Activated naive CD4-positive, alpha-beta T cell treated with anti-CD3 and anti-CD28 coated beads, Interleukin-2, amount 50 U/mL, for 24 hours (primary cell): ENCODE results near the gene KDM4F.

ENCODE experiments used
- H3K27ac Mint-ChIP-seq: one replicate; pipeline ENCODE4 v1.8.0; 2021; ENCODE audit warnings: mild to moderate bottlenecking, mixed read lengths
- H3K27me3 Mint-ChIP-seq: one replicate; pipeline ENCODE4 v1.8.0; 2021; ENCODE audit warnings: mixed read lengths
- H3K36me3 Mint-ChIP-seq: one replicate; pipeline ENCODE4 v1.8.0; 2021; ENCODE audit warnings: mixed read lengths
- H3K4me1 Mint-ChIP-seq: one replicate; pipeline ENCODE4 v1.8.0; 2021; ENCODE audit warnings: mixed read lengths
- H3K4me3 Mint-ChIP-seq: one replicate; pipeline ENCODE4 v1.8.0; 2021; ENCODE audit warnings: mild to moderate bottlenecking, mixed read lengths
- H3K9me3 Mint-ChIP-seq: one replicate; pipeline ENCODE4 v1.8.0; 2021; ENCODE audit warnings: mixed read lengths

KDM4F gene

DNA sequence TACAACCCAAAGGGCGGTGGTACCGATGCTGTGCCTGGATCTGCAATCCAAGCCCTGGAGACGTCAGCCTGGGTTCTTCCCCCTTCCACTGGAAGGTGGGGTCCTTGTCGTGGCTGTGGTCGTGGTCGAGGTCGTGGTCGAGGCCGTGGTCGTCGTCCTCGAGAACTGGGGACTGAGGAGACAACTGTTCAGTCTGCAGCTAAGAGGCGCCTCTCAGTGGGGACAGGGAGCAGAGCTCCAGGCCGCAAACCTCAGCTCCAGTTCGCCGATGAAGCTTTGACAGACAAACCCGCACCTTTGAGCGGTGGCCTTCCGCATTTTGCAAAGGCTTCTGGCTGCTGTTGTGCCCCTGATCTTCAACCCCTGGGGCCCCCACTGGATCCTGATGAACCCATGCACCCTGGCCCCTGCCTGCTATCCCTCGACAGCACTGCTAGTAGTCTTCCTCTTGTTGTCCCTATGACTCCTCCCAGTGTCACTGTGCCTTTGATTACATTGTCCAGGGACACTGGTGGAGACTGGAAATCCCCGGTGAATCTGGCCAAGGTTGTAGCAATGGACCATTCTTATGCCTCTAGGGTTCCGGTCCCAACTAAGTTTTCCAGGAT lies 1.5 kb downstream of the KDM4F start:
- Mint-ChIP-seq H3K4me1 (no peaks in the 10 kb centered on the region), H3K27ac (no peak overlapping the region), H3K27me3 (peaks cover 18% of the 10 kb centered on the region), H3K4me3 (no peak overlapping the region), H3K36me3 (no peaks in the 10 kb centered on the region), H3K9me3 (no peaks in the 10 kb centered on the region)

DNA sequence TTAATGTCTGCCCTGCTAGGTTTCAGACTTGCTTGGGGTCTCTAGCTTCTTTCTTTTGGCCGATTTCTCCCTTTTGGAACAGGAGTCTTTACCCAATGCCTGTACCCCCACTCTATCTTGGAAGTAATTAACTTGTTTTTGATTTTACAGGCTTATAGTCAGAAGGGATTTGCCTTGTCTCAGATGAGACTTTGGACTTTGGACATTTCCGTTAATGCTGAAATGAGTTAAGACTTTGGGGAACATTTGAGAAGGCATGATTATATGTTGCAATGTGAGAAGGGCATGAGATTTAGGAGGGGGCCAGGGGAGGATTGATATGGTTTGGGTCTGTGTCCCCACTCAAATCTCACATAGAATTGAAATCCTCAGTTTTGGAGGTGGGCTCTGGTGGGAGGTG lies 5.1 kb downstream of the KDM4F start:
- no peaks in the 10 kb centered on the region for H3K36me3 Mint-ChIP-seq
- H3K4me1 Mint-ChIP-seq, result no peaks in the 10 kb centered on the region
- H3K27ac Mint-ChIP-seq, result no peak overlapping the region
- peaks cover 17% of the 10 kb centered on the region for H3K27me3 Mint-ChIP-seq
- H3K4me3 Mint-ChIP-seq, result no peak overlapping the region
- H3K9me3 Mint-ChIP-seq, result no peaks in the 10 kb centered on the region

DNA sequence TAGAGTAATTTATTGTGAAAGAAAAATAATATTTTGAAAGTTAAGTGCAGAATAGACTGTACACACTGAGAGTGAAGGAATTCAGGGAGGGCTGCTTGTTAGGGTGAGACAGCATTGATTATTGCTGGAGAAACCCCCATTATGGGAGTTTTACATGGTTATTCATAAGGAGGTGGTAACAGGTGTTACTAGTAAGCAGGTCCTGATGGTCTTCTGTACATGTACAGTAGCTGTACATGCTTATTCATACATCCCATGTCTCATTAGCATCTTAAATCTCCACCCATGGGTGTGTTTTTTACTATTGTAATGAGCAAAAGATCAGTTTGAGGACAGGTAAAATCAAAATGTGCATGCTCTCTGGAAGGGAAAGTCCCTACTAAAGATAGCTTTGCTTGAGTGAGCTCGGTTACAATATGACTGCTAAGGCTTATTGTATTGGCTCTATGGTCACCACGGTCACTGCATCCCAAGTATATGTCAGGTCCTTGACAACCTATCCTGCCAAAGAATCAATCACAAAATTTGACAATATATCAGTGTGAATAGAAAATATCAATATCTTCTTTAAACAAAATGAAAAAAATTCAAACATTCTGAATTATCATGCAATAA lies 6.2 kb downstream of the KDM4F start:
- Mint-ChIP-seq H3K27me3 (peaks cover 18% of the 10 kb centered on the region), H3K27ac (no peak overlapping the region)

DNA sequence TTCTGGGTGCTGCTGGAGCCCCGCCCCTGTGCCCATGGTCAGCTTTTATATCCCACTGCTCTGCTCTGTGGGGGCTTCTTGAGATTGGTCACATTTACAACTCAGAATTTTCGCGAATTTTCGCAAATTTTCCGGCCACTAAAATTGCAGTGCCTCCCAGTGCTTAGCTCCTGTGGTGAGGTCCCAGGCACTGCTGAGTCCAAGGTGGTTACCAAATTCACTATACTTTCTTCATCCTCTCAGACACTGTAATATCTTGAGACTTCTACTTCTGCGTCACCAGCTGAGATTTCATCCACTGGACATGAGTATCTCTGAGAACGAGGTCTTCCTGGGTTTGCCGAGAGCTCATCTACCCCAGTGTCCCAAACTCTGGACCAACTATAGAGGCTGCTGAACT lies 8.7 kb downstream of the KDM4F start:
- Mint-ChIP-seq H3K27me3 (peaks cover 15% of the 10 kb centered on the region), H3K9me3 (no peaks in the 10 kb centered on the region), H3K36me3 (no peaks in the 10 kb centered on the region), H3K4me3 (no peak overlapping the region), H3K27ac (no peak overlapping the region), H3K4me1 (no peaks in the 10 kb centered on the region)

More for the DNA sequence above, 6.2 kb downstream of the KDM4F start:
- no peaks in the 10 kb centered on the region for H3K36me3 Mint-ChIP-seq
- H3K4me3 Mint-ChIP-seq, result no peak overlapping the region
- no peaks in the 10 kb centered on the region for H3K4me1 Mint-ChIP-seq
- no peaks in the 10 kb centered on the region for H3K9me3 Mint-ChIP-seq

DNA sequence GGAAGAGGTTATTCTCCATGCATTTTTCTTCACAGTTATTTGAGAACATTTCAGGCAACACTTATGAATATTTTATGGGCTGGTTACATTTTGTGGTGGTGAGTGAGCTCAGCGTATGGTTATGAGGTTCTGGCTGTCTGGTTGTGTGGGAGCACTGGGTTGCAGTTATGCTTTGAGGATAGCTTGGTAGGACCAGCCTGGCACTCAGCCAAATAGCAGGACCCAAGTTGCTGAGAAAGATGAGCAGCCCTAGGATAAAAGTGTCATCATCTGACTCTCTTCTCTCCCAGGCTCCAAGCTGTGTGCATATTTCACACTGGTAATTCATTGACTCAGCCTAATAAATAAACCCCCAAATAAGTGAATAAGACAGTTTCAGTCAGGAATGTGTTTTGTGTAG lies 9.4 kb downstream of the KDM4F start:
- peaks cover 13% of the 10 kb centered on the region for H3K27me3 Mint-ChIP-seq
- no peaks in the 10 kb centered on the region for H3K36me3 Mint-ChIP-seq
- no peak overlapping the region for H3K27ac Mint-ChIP-seq
- no peaks in the 10 kb centered on the region for H3K4me1 Mint-ChIP-seq
- no peak overlapping the region for H3K4me3 Mint-ChIP-seq
- H3K9me3 Mint-ChIP-seq, result no peaks in the 10 kb centered on the region

DNA sequence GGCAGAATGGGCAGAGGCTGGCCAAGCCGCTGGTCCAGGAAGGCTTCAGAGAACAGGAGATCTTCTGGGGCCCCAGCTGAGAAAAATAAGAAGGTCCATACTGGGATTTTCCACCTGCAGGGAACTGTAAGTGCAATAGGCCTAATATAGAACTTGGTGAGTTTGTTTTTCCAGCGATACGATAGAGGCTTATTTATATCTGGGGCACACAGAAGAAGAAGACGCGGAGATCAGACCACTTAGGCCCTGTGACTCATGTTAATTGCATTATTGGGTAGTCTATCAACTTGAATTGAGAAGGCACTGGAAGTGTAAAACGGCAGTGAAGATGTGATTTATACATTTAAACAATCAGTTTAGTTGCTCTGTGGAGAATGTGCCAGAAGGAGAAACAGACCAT lies 9.8 kb downstream of the KDM4F start:
- no peak overlapping the region for H3K27ac Mint-ChIP-seq
- no peak overlapping the region for H3K4me3 Mint-ChIP-seq
- no peaks in the 10 kb centered on the region for H3K36me3 Mint-ChIP-seq
- peaks cover 11% of the 10 kb centered on the region for H3K27me3 Mint-ChIP-seq
- no peaks in the 10 kb centered on the region for H3K4me1 Mint-ChIP-seq
- H3K9me3 Mint-ChIP-seq, result no peaks in the 10 kb centered on the region

DNA sequence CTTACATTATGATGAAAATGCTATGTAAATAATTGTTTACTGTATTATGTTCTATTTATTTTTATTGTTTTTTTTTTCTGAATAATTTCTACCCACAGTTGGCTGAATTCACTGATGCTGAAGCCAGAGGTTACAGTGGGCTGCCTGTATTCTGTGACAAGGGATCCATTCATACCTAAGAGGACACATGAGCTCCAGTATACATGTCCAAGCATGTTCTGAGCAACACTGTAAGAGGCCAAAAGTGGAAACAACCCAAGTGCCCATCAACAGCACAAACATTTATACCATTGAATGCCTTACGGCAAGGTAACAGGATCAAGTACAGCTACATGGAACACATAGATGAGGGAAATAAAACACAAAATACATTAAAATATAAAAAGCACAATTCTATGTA lies 16.1 kb downstream of the KDM4F start:
- peaks cover 2% of the 10 kb centered on the region for H3K36me3 Mint-ChIP-seq
- no peaks in the 10 kb centered on the region for H3K27me3 Mint-ChIP-seq
- no peak overlapping the region for H3K27ac Mint-ChIP-seq
- H3K4me1 Mint-ChIP-seq, result peaks cover 18% of the 10 kb centered on the region
- no peaks in the 10 kb centered on the region for H3K9me3 Mint-ChIP-seq
- H3K4me3 Mint-ChIP-seq, result no peak overlapping the region

DNA sequence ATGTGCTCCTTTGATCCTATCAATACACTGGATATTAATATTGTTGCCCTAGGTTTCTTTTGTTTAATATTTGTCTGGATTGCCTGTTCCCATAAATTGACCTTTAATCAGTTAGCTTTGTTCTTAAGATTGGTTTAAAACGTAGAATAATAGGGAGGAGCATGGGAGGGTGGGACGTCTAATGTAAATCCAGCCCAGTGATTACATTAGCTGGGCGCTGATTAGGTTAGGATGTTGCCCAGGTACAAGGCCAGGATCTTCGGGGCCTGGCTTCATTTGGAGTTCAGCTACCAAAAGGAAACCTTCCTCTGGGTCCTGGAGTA lies 17.5 kb downstream of the KDM4F start, which contains the start of gene SRSF8:
TSS of gene SRSF8 (plus strand) at position 204 of the 323 bp plus-strand sequence. CDS start 308 bp downstream, outside the sequence.
- no peaks in the 10 kb centered on the region for H3K27me3 Mint-ChIP-seq
- peak within 1 kb of the TSS; percentile 98 for H3K4me3 Mint-ChIP-seq
- peaks cover 29% of the 10 kb centered on the region for H3K4me1 Mint-ChIP-seq
- peak within 1 kb of the TSS; percentile 98 for H3K27ac Mint-ChIP-seq
- peaks cover 9% of the 10 kb centered on the region for H3K36me3 Mint-ChIP-seq
- H3K9me3 Mint-ChIP-seq, result no peaks in the 10 kb centered on the region

DNA sequence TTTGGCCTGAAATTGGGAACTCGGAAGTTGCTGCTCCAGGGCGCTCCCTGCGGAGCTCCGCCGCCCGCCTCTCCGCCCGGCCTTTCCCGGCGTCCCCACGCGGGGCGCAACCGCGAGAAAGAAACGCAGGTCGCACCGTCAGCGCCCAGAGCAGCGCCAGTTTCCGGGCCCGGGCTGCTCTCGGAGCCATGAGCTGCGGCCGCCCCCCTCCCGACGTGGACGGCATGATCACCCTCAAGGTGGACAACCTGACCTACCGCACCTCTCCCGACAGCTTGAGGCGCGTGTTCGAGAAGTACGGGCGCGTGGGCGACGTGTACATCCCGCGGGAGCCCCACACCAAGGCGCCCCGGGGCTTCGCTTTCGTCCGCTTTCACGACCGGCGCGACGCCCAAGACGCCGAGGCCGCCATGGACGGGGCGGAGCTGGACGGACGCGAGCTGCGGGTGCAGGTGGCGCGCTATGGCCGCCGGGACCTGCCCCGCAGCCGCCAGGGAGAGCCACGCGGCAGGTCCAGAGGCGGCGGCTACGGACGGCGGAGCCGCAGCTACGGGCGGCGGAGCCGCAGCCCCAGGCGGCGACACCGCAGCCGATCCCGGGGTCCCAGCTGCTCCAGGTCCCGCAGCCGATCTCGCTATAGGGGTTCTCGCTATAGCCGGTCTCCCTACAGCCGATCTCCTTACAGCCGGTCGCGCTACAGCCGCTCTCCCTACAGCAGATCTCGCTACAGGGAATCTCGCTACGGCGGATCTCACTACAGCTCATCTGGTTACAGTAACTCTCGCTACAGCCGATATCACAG lies 18.0 kb downstream of the KDM4F start:
- no peaks in the 10 kb centered on the region for H3K9me3 Mint-ChIP-seq
- peaks cover 31% of the 10 kb centered on the region for H3K4me1 Mint-ChIP-seq
- H3K27me3 Mint-ChIP-seq, result no peaks in the 10 kb centered on the region
- peak overlapping the region; percentile 98 for H3K4me3 Mint-ChIP-seq
- peaks cover 9% of the 10 kb centered on the region for H3K36me3 Mint-ChIP-seq
- H3K27ac Mint-ChIP-seq, result peak overlapping the region; percentile 98

DNA sequence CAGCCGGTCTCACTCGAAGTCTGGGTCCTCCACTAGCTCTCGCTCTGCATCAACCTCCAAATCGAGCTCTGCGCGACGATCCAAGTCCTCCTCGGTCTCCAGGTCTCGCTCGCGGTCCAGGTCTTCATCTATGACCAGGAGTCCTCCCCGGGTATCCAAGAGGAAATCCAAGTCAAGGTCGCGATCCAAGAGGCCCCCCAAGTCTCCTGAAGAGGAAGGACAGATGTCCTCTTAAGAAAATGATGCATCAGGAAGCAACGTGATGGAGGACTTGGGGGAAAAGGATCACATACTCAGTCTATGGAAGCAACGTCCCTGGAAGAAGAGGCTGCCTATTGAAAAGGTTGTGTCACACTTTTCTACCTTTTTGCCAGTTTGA lies 18.6 kb downstream of the KDM4F start:
- Mint-ChIP-seq H3K27ac (peak overlapping the region; percentile 98), H3K4me1 (peaks cover 35% of the 10 kb centered on the region), H3K4me3 (peak overlapping the region; percentile 98), H3K27me3 (no peaks in the 10 kb centered on the region), H3K36me3 (peaks cover 9% of the 10 kb centered on the region), H3K9me3 (no peaks in the 10 kb centered on the region)

DNA sequence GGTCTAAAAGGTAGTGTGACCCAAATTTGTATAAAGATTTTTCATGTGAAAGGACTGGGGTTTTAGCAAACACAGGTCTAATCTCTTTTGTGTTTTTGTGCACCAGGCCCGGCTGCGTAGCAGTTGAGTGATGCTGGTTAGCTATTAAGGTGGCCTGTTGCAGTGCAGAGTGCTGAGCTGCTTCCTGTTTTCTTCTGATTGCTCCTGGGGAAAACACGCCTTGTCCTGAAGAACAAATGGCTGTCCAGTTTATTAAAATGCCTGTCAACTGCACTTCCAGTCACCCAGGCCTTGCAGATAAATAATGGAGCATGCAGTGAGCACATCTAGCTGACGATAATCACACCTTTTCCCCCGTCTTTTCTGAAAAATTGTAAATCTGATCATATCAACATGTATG lies 19.3 kb downstream of the KDM4F start:
- H3K4me3 Mint-ChIP-seq, result peak overlapping the region; percentile 98

DNA sequence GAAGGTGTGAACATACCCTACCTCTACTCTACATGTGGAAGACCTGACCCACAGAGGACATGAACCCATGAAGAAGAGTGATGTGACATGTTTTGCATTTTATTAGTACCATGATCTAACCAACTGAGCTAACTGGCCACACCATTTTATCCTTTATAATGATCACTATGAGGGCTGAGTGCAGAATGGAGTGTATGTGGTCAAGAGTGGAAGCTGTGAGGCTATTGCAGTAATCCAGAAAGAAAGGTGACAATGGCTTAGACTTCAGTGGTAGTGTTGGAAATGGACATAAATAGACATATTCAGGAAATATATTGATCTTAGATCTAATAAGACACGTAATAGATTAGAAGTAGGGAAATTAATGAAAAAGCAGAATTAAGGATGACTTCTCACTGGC lies 21.2 kb downstream of the KDM4F start:
- Mint-ChIP-seq H3K36me3 (peaks cover 9% of the 10 kb centered on the region), H3K27me3 (no peaks in the 10 kb centered on the region), H3K27ac (peak overlapping the region; percentile 63), H3K9me3 (no peaks in the 10 kb centered on the region), H3K4me1 (peaks cover 38% of the 10 kb centered on the region), H3K4me3 (peak overlapping the region; percentile 42)

More for the DNA sequence above, 19.3 kb downstream of the KDM4F start:
- H3K36me3 Mint-ChIP-seq, result peaks cover 9% of the 10 kb centered on the region
- peaks cover 38% of the 10 kb centered on the region for H3K4me1 Mint-ChIP-seq
- no peaks in the 10 kb centered on the region for H3K27me3 Mint-ChIP-seq
- H3K27ac Mint-ChIP-seq, result peak overlapping the region; percentile 98
- H3K9me3 Mint-ChIP-seq, result no peaks in the 10 kb centered on the region

DNA sequence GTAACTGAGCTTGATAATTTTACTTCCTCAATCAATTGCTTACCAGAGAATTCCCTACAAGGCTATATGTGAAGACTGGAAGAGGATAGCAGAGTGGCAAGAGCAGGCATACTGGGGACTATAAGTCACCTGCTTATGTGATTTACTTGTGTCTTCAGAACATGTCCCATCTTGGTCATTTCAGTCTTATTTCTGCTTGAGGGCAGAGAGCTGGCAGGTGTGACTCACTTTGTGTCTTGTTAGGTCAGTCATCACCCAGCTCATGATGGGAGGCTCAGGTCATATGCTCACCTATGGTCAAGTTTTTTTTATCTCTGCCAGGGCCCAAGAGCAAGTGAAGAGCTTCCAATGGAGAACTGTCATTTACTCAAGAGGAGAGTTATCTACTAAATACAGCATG lies 23.7 kb downstream of the KDM4F start:
- H3K9me3 Mint-ChIP-seq, result no peaks in the 10 kb centered on the region
- peak overlapping the region; percentile 18 for H3K27ac Mint-ChIP-seq
- H3K36me3 Mint-ChIP-seq, result peaks cover 9% of the 10 kb centered on the region
- no peak overlapping the region for H3K4me3 Mint-ChIP-seq
- H3K27me3 Mint-ChIP-seq, result no peaks in the 10 kb centered on the region
- peaks cover 36% of the 10 kb centered on the region for H3K4me1 Mint-ChIP-seq

DNA sequence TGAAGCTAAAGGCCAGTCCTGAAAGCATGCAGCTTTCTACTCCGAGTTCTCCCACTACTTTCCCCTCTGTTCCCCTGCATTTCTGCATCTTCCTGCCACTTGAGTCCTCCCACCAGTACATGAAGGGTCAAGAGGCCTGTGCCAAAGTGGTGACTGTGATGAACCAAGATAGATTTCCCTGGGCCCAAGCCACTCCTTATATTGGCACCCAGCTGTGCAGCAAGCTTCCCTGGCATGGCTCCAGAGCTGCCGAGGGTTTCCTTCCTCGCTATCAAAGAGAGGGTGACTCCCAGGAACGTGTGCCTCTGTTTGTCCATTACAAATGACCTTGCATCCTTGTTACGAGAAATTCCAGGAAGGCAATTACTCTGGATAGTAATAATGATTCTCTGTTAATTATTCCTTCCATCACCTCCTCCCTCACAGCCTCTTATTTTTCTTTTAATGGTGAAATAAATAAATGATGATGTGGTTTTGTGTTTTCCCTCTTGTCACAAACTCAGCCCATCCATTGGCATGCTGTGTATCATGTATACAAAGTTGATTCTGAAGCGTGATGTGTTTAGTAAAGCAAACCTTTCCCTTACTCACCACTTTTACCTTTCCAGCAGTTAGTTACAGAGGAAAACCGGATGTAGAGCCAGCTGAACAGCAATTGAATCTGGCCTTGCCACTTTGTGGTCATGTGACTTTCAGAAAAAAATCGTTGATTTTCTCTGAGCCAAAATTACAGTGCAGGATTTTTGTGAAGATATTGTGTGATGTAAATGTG lies 25.8 kb downstream of the KDM4F start:
- H3K9me3 Mint-ChIP-seq, result no peaks in the 10 kb centered on the region

DNA sequence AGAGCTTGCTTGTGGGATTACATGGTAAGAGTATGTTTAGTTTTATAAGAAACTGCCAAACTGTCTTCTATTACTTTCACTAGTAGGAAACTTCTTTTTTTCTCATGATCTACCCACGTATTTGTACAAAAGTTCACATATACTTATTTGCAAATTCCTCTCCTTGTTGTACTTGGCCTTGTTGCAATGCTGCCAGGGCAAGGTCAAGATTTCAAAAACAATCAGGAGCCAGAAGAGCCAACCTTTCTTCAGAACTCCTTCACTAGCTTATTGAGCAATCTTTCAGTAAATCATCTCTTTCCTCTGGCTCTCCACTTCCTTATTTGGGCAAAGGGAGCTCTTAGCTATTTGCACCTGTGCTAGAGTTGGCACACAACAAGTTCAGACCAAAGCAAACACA lies 27.2 kb downstream of the KDM4F start:
- Mint-ChIP-seq H3K9me3 (no peaks in the 10 kb centered on the region), H3K4me1 (peaks cover 17% of the 10 kb centered on the region), H3K27ac (peak overlapping the region; percentile 8), H3K27me3 (no peaks in the 10 kb centered on the region), H3K4me3 (no peak overlapping the region), H3K36me3 (peaks cover 2% of the 10 kb centered on the region)

More for the DNA sequence above, 25.8 kb downstream of the KDM4F start:
- Mint-ChIP-seq H3K4me1 (peaks cover 27% of the 10 kb centered on the region), H3K27me3 (no peaks in the 10 kb centered on the region), H3K4me3 (no peak overlapping the region), H3K27ac (no peak overlapping the region), H3K36me3 (peaks cover 7% of the 10 kb centered on the region)
